ENCODE measurements around the gene LGMN. TPM values are rescaled to one million over a fixed set of nuclear protein-coding genes. Genes with fewer than 3 reads are reported as not detected.
"Not testable (repeated sequence)": the region's sequence is repeated elsewhere in the genome, so short reads cannot be mapped to it uniquely, and the experiment has no call there.

The LGMN gene
- total RNA-seq, 2 experiments from 2014 or later, result 3.2 to 5.6 TPM

GRCh38 chr14:92759679-92760523, 11.5 kb upstream of the LGMN start:
- DNase-seq (peak; percentile 59), ATAC-seq (peak; percentile 76)
- POLR2A ChIA-PET, result no interaction called here
- Mint-ChIP-seq H3K4me1 (peaks cover 20% of the 10 kb centered on the region), H3K4me3 (no peak overlapping the region), H3K27me3 (peaks cover 3% of the 10 kb centered on the region), H3K9me3 (ENCODE audit: low read depth) (no peaks in the 10 kb centered on the region), H3K36me3 (ENCODE audit: low read depth) (no peaks in the 10 kb centered on the region), H3K27ac (no peak overlapping the region)
- CTCF ChIA-PET, result no interaction called here
- intact Hi-C loops (cut with DNase I, micrococcal nuclease), result no loop called here

GRCh38 chr14:92759300-92759678, 10.9 kb upstream of the LGMN start:
- Mint-ChIP-seq H3K36me3 (ENCODE audit: low read depth) (no peaks in the 10 kb centered on the region), H3K27ac (no peak overlapping the region), H3K4me1 (peaks cover 20% of the 10 kb centered on the region), H3K27me3 (peaks cover 3% of the 10 kb centered on the region), H3K9me3 (ENCODE audit: low read depth) (no peaks in the 10 kb centered on the region), H3K4me3 (no peak overlapping the region)
- CTCF ChIA-PET, result no interaction called here
- POLR2A ChIA-PET, result no interaction called here
- intact Hi-C loops (cut with DNase I, micrococcal nuclease), result no loop called here
- peak; percentile 54 for DNase-seq
- ATAC-seq, result no peak

- ChIA-PET CTCF (interaction anchor here (0.6 kb wide), 1 partner anchor 1190 kb away, joined by 3 read pairs; no protein-coding TSS in a partner anchor), POLR2A (no interaction called here)
- Mint-ChIP-seq H3K36me3 (ENCODE audit: low read depth) (no peaks in the 10 kb centered on the region), H3K4me3 (no peak overlapping the region), H3K27me3 (peaks cover 3% of the 10 kb centered on the region), H3K27ac (no peak overlapping the region), H3K4me1 (peaks cover 20% of the 10 kb centered on the region), H3K9me3 (ENCODE audit: low read depth) (no peaks in the 10 kb centered on the region)
- no peak for ATAC-seq
- no peak for DNase-seq
- intact Hi-C loops (cut with DNase I, micrococcal nuclease), result no loop called here
Measured at GRCh38 chr14:92756446-92756845, 8.0 kb upstream of the LGMN start.

- peaks cover 17% of the 10 kb centered on the region for H3K4me1 Mint-ChIP-seq
- H3K27ac Mint-ChIP-seq, result no peak overlapping the region
- ATAC-seq (no peak), DNase-seq (no peak)
- no peaks in the 10 kb centered on the region for H3K27me3 Mint-ChIP-seq
- intact Hi-C loops (cut with DNase I, micrococcal nuclease), result no loop called here
- no peak overlapping the region for H3K4me3 Mint-ChIP-seq
- no peaks in the 10 kb centered on the region for H3K9me3 Mint-ChIP-seq (ENCODE audit: low read depth)
- no peaks in the 10 kb centered on the region for H3K36me3 Mint-ChIP-seq (ENCODE audit: low read depth)
- CTCF ChIA-PET, result no interaction called here
- POLR2A ChIA-PET, result no interaction called here
Measured at GRCh38 chr14:92755495-92755894, 7.1 kb upstream of the LGMN start.

- no peak for DNase-seq
- intact Hi-C loops (cut with DNase I, micrococcal nuclease), result no loop called here
- Mint-ChIP-seq H3K27ac (no peak overlapping the region), H3K4me3 (no peak overlapping the region), H3K27me3 (peaks cover 5% of the 10 kb centered on the region), H3K4me1 (peaks cover 18% of the 10 kb centered on the region), H3K36me3 (ENCODE audit: low read depth) (no peaks in the 10 kb centered on the region), H3K9me3 (ENCODE audit: low read depth) (no peaks in the 10 kb centered on the region)
- POLR2A ChIA-PET, result no interaction called here
- ATAC-seq, result no peak
- CTCF ChIA-PET, result no interaction called here
Measured at GRCh38 chr14:92754966-92755365, 6.5 kb upstream of the LGMN start.

- ChIA-PET CTCF (interaction anchor here (0.5 kb wide), 1 partner anchor 125 kb away, joined by 3 read pairs; no protein-coding TSS in a partner anchor), POLR2A (no interaction called here)
- H3K36me3 Mint-ChIP-seq (ENCODE audit: low read depth), result no peaks in the 10 kb centered on the region
- H3K9me3 Mint-ChIP-seq (ENCODE audit: low read depth), result peaks cover 2% of the 10 kb centered on the region
- intact Hi-C loops (cut with DNase I, micrococcal nuclease), result no loop called here
- H3K27me3 Mint-ChIP-seq, result peaks cover 13% of the 10 kb centered on the region
- no peak overlapping the region for H3K4me3 Mint-ChIP-seq
- DNase-seq (no peak), ATAC-seq (no peak)
- H3K27ac Mint-ChIP-seq, result no peak overlapping the region
- peaks cover 18% of the 10 kb centered on the region for H3K4me1 Mint-ChIP-seq
Measured at GRCh38 chr14:92753250-92753649, 4.8 kb upstream of the LGMN start.

- Mint-ChIP-seq H3K4me1 (peaks cover 29% of the 10 kb centered on the region), H3K36me3 (ENCODE audit: low read depth) (no peaks in the 10 kb centered on the region), H3K9me3 (ENCODE audit: low read depth) (peaks cover 2% of the 10 kb centered on the region), H3K27me3 (peaks cover 17% of the 10 kb centered on the region), H3K4me3 (no peak overlapping the region), H3K27ac (no peak overlapping the region)
- no peak for DNase-seq
- intact Hi-C loops (cut with DNase I, micrococcal nuclease), result no loop called here
- POLR2A ChIA-PET, result no interaction called here
- CTCF ChIA-PET, result interaction anchor here (1.2 to 2.2 kb wide), 5 partner anchors 12 to 71 kb away, joined by 3 to 6 read pairs (median 3); no protein-coding TSS in a partner anchor
- no peak for ATAC-seq
Measured at GRCh38 chr14:92751819-92752218, 3.4 kb upstream of the LGMN start.

GRCh38 chr14:92750994-92751400, 2.6 kb upstream of the LGMN start:
- peaks cover 22% of the 10 kb centered on the region for H3K27me3 Mint-ChIP-seq
- intact Hi-C loops (cut with DNase I, micrococcal nuclease), result no loop called here
- peaks cover 29% of the 10 kb centered on the region for H3K4me1 Mint-ChIP-seq
- H3K27ac Mint-ChIP-seq, result no peak overlapping the region
- H3K9me3 Mint-ChIP-seq (ENCODE audit: low read depth), result peaks cover 2% of the 10 kb centered on the region
- POLR2A ChIA-PET, result interaction anchor here (0.5 kb wide), 1 partner anchor 630 kb away, joined by 4 read pairs; the partner anchor contains the start of gene NDUFB1
- peak overlapping the region; percentile 69 for H3K4me3 Mint-ChIP-seq
- ATAC-seq (no peak), DNase-seq (no peak)
- CTCF ChIA-PET, result interaction anchor here (1.1 to 2.2 kb wide), 6 partner anchors 23 to 70 kb away, joined by 3 to 6 read pairs (median 4); no protein-coding TSS in a partner anchor
- H3K36me3 Mint-ChIP-seq (ENCODE audit: low read depth), result no peaks in the 10 kb centered on the region

- H3K27ac Mint-ChIP-seq, result peak overlapping the region; percentile 44
Measured at GRCh38 chr14:92750222-92750728, 1.8 kb upstream of the LGMN start.

GRCh38 chr14:92747701-92748258, 647 bp downstream of the LGMN start:
- H3K4me3 Mint-ChIP-seq, result peak overlapping the region; percentile 75
- H3K27me3 Mint-ChIP-seq, result peaks cover 23% of the 10 kb centered on the region
- CTCF ChIA-PET, result interaction anchor here (0.6 to 1.0 kb wide), 4 partner anchors 14 to 241 kb away, joined by 3 to 6 read pairs (median 4); no protein-coding TSS in a partner anchor
- no peaks in the 10 kb centered on the region for H3K36me3 Mint-ChIP-seq (ENCODE audit: low read depth)
- peaks cover 2% of the 10 kb centered on the region for H3K9me3 Mint-ChIP-seq (ENCODE audit: low read depth)
- H3K27ac Mint-ChIP-seq, result peak overlapping the region; percentile 45
- intact Hi-C loops (cut with DNase I, micrococcal nuclease), result loop anchor here (1.0 to 2.0 kb wide), 4 partner anchors 17 to 47 kb away; partner anchors contain the start of gene GOLGA5 (in 1 of the 2)
- ATAC-seq (no peak), DNase-seq (no peak)
- H3K4me1 Mint-ChIP-seq, result peaks cover 29% of the 10 kb centered on the region
- POLR2A ChIA-PET, result no interaction called here

More at GRCh38 chr14:92750222-92750728, 1.8 kb upstream of the LGMN start:
- H3K4me1 Mint-ChIP-seq, result peaks cover 29% of the 10 kb centered on the region
- H3K36me3 Mint-ChIP-seq (ENCODE audit: low read depth); intact Hi-C loops (cut with DNase I, micrococcal nuclease); H3K9me3 Mint-ChIP-seq (ENCODE audit: low read depth): not testable (repeated sequence)
- DNase-seq (peak; percentile 56), ATAC-seq (peak; percentile 20)
- CTCF ChIA-PET, result interaction anchor here (0.6 to 2.2 kb wide), 9 partner anchors 14 to 70 kb away, joined by 3 to 6 read pairs (median 4); no protein-coding TSS in a partner anchor
- peaks cover 23% of the 10 kb centered on the region for H3K27me3 Mint-ChIP-seq
- POLR2A ChIA-PET, result interaction anchor here (0.5 kb wide), 1 partner anchor 629 kb away, joined by 4 read pairs; the partner anchor contains the start of gene NDUFB1
- H3K4me3 Mint-ChIP-seq, result peak overlapping the region; percentile 69

GRCh38 chr14:92744198-92744597, 4.2 kb downstream of the LGMN start:
- no peak overlapping the region for H3K4me3 Mint-ChIP-seq
- POLR2A ChIA-PET, result no interaction called here
- H3K9me3 Mint-ChIP-seq (ENCODE audit: low read depth), result no peaks in the 10 kb centered on the region
- intact Hi-C loops (cut with DNase I, micrococcal nuclease), result no loop called here
- H3K4me1 Mint-ChIP-seq, result peaks cover 19% of the 10 kb centered on the region
- peaks cover 15% of the 10 kb centered on the region for H3K27me3 Mint-ChIP-seq
- H3K36me3 Mint-ChIP-seq (ENCODE audit: low read depth), result no peaks in the 10 kb centered on the region
- CTCF ChIA-PET, result interaction anchor here (0.6 to 1.0 kb wide), 2 partner anchors 19 to 51 kb away, joined by 3 read pairs; no protein-coding TSS in a partner anchor
- ATAC-seq, result no peak
- H3K27ac Mint-ChIP-seq, result no peak overlapping the region
- no peak for DNase-seq

All from activated CD4-positive, alpha-beta T cell treated with anti-CD3 and anti-CD28 coated beads for 36 hours (primary cell).